K562 (cell line): ENCODE results near the gene OSTF1. TPM values are rescaled to one million over a fixed set of nuclear protein-coding genes. Genes with fewer than 3 reads are reported as not detected.

Experiments used
- ATAC-seq: fragments of 200-7000 bp; cut with Tn5 transposase; 3 replicates; pipeline ENCODE4 v1.9.1; 2020; ENCODE audit warnings: moderate library complexity
- BruUV-seq: library from RNA; stranded (reverse); fragments of 400-500 nt; replicated peaks from 2 replicates; lab custom pipeline; 2021; lab: Mats Ljungman, UMichigan
- CTCF ChIA-PET: fragments of 300-600 bp; formaldehyde crosslinking; extraction: SDS; loops from one replicate; lab custom pipeline; 2021; ENCODE audit warnings: low intra/inter-chr PET ratio; lab: Yijun Ruan, JAX
- POLR2A ChIA-PET: fragments of 300-600, 350-650 bp; sonication (Branson Sonifier 250); formaldehyde crosslinking; extraction: SDS; loops from one replicate; lab custom pipeline; 2021; ENCODE audit warnings: antibody characterized with exemption, inconsistent platforms; lab: Yijun Ruan, JAX
- DNase-seq, 4 experiments: peaks; one replicate each; pipeline versions ENCODE4 v3.0.0 to v3.0.0-alpha.2; 2011 to 2018; ENCODE audit warnings: low spot score in 3 of 4, mixed read lengths in 3 of 4; ENCODE audit errors: extremely low read depth in 1 of 4
- FAIRE-seq: peaks from 2 replicates; lab custom pipeline; 2011; peaks lifted over from hg19 to GRCh38; lab: Jason Lieb, UNC
- H2AFZ ChIP-seq: 2 replicates; pipeline ENCODE4 v1.6.0; 2011; ENCODE audit warnings: low read depth, low read length, control low read depth, inconsistent platforms
- H3K27ac ChIP-seq: fragments of 200-600 bp; 3 replicates; pipeline ENCODE4 v1.8.0; 2011; ENCODE audit warnings: low read depth, mild to moderate bottlenecking, control low read depth, inconsistent platforms, low read length, moderate library complexity, mixed read lengths; ENCODE audit errors: extremely low read depth
- H3K27me3 ChIP-seq, 2 experiments: fragments of 300-600 bp in 1 of 2; 2 replicates in 1 of 2; 3 replicates in 1 of 2; pipeline versions ENCODE4 v1.6.0 to v1.8.0; 2011; ENCODE audit warnings: inconsistent platforms in 2 of 2, low read length in 2 of 2, mild to moderate bottlenecking in 1 of 2, mixed read lengths in 1 of 2, moderate library complexity in 1 of 2; ENCODE audit not compliant: control insufficient read depth in 2 of 2, insufficient read depth in 2 of 2
- H3K36me3 ChIP-seq: fragments of 300-600 bp; 3 replicates; pipeline ENCODE4 v1.8.0; 2011; ENCODE audit warnings: mild to moderate bottlenecking, low read length, inconsistent platforms; ENCODE audit not compliant: control insufficient read depth, insufficient read depth
- H3K4me1 ChIP-seq, 2 experiments: fragments of 200-600 bp in 1 of 2; replicated peaks in 1 of 2; 2 replicates in 1 of 2; 3 replicates in 1 of 2; pipeline versions ENCODE4 v1.5.1 to v1.8.0; 2011; ENCODE audit warnings: inconsistent platforms in 2 of 2, low read length in 2 of 2, mild to moderate bottlenecking in 1 of 2, mixed read lengths in 1 of 2, moderate library complexity in 1 of 2; ENCODE audit not compliant: control insufficient read depth in 2 of 2, insufficient read depth in 2 of 2
- H3K4me2 ChIP-seq: 2 replicates; pipeline ENCODE4 v1.6.1; 2011; ENCODE audit warnings: low read length, control low read depth, inconsistent platforms, mixed read lengths; ENCODE audit not compliant: insufficient read depth
- H3K4me3 ChIP-seq: fragments of 200-600 bp; sonication (generic), shearing (Covaris generic); 2 replicates; pipeline ENCODE4 v1.5.1; 2016; ENCODE audit warnings: control low read depth, inconsistent platforms
- H3K79me2 ChIP-seq: fragments of 200-600 bp; 3 replicates; pipeline ENCODE4 v1.8.0; 2011; ENCODE audit warnings: low read length, inconsistent platforms; ENCODE audit not compliant: control insufficient read depth, insufficient read depth
- H3K9ac ChIP-seq, 2 experiments: 2 replicates each; pipeline versions ENCODE4 v1.6.0 to v1.6.1; 2011; ENCODE audit warnings: low read depth in 2 of 2, low read length in 2 of 2, control low read depth in 1 of 2, inconsistent platforms in 1 of 2, mild to moderate bottlenecking in 1 of 2, mixed read lengths in 1 of 2; ENCODE audit not compliant: insufficient read depth in 1 of 2
- H3K9me1 ChIP-seq: one replicate; pipeline ENCODE4 v1.6.0; 2011; ENCODE audit warnings: inconsistent platforms, mild to moderate bottlenecking, low read length, moderate library complexity; ENCODE audit not compliant: control insufficient read depth, insufficient read depth
- H3K9me3 ChIP-seq: replicated peaks from 2 replicates; pipeline ENCODE4 v1.5.1; 2011; ENCODE audit warnings: low read depth, low read length, inconsistent platforms; ENCODE audit not compliant: control insufficient read depth, insufficient read depth
- H4K20me1 ChIP-seq: replicated peaks from 2 replicates; pipeline ENCODE4 v1.6.1; 2011; ENCODE audit warnings: low read length, inconsistent platforms, mixed read lengths; ENCODE audit not compliant: control insufficient read depth, insufficient read depth
- CREM ChIP-seq: IDR thresholded peaks from 2 replicates; pipeline ENCODE4 v1.6.1; 2014; ENCODE audit warnings: antibody characterized with exemption, low read depth
- E2F8 ChIP-seq: fragments of 450-650 bp; IDR thresholded peaks from 2 replicates; pipeline ENCODE4 v1.7.1; 2018; ENCODE audit warnings: mild to moderate bottlenecking, low read depth; ENCODE audit not compliant: partially characterized antibody
- FOS ChIP-seq: IDR thresholded peaks from 3 replicates; pipeline ENCODE4 v1.6.1; 2011; ENCODE audit not compliant: insufficient read length; ENCODE audit errors: extremely low read depth
- FOSL1 ChIP-seq: fragments of 200-800 bp; sonication (Bioruptor generic); conservative IDR thresholded peaks from 2 replicates; pipeline ENCODE4 v1.6.1; 2016; ENCODE audit warnings: missing genetic modification characterization, missing compliant biosample characterization
- KHSRP ChIP-seq: fragments of 450-650 bp; IDR thresholded peaks from 2 replicates; pipeline ENCODE4 v1.6.1; 2017
- PHF8 ChIP-seq: fragments of 200-600 bp; sonication (generic); IDR thresholded peaks from 2 replicates; pipeline ENCODE4 v1.6.1; 2012; ENCODE audit warnings: mixed run types, mild to moderate bottlenecking, inconsistent platforms, low read length, moderate library complexity, borderline replicate concordance
- ZFP30 ChIP-seq: fragments of 250-450 bp; sonication (Bioruptor Pico); IDR thresholded peaks from 2 replicates; pipeline ENCODE4 v1.8.0; 2022; ENCODE audit warnings: moderate library complexity, mild to moderate bottlenecking, inconsistent platforms, borderline replicate concordance
- ZNF12 ChIP-seq: sonication (generic); formaldehyde crosslinking; IDR thresholded peaks from 2 replicates; pipeline ENCODE4 v1.4.0; 2020; ENCODE audit warnings: mild to moderate bottlenecking, missing genetic modification reagents
- WGBS: fragments of 100-300 bp; shearing (Covaris generic); methylation state at CpG from one replicate; pipeline ENCODE4 v1.1.6; 2016; ENCODE audit warnings: low coverage, mixed read lengths; ENCODE audit not compliant: insufficient coverage; ENCODE audit errors: missing lambda C conversion rate; 5-methylcytosine and 5-hydroxymethylcytosine counted together
- in situ Hi-C: fragments of 300-500 bp; cut with MboI; formaldehyde crosslinking; loops from 4 replicates; pipeline ENCODE4 v1.15.0; 2018; ENCODE audit warnings: inconsistent platforms, mixed read lengths
- intact Hi-C: fragments of 100-400 bp; cut with micrococcal nuclease; formaldehyde crosslinking; loops from 2 replicates; pipeline ENCODE4 v1.14.2; 2022
- polyA plus RNA-seq, 8 experiments: library from polyadenylated mRNA; depleted of rRNA in 4 of 8; stranded (reverse) in 5 of 8; unstranded in 3 of 8; fragments of >200 nt; fragmentation: Nextera tagmentation in 2 of 8; fragmentation: Illumina TruSeq in 1 of 8; extraction: Ambion mirVana in 2 of 8; extraction: Trizol in 1 of 8; gene quantifications; 2 replicates each; pipeline versions ENCODE4 v1.2.1 to v1.2.3, GENCODE V29; 2011 to 2014; ENCODE audit warnings: inconsistent platforms in 1 of 8, missing spikeins in 1 of 8
- total RNA-seq, 7 experiments: library from RNA; depleted of rRNA in 6 of 7; stranded (reverse); fragments of >200 nt in 6 of 7; fragmentation: Illumina TruSeq in 2 of 7; extraction: Trizol in 2 of 7; gene quantifications; 2 replicates each; pipeline versions ENCODE4 v1.2.1 to v1.2.3, GENCODE V29; 2011 to 2021; ENCODE audit warnings: low replicate concordance in 1 of 7
- TF ChIP-seq, protein P1 (sequence below): sonication (generic); formaldehyde crosslinking; IDR thresholded peaks from 2 replicates; pipeline ENCODE4 v1.8.1; 2023; ENCODE audit warnings: mild to moderate bottlenecking, missing genetic modification reagents

Gene OSTF1
- total and polyA plus RNA-seq, 9 of the 15 experiments (the other 6 are each of a cell fraction or from before 2014, with no cell fraction given): 15.0 to 37.3 (median 23.0) TPM

DNA sequence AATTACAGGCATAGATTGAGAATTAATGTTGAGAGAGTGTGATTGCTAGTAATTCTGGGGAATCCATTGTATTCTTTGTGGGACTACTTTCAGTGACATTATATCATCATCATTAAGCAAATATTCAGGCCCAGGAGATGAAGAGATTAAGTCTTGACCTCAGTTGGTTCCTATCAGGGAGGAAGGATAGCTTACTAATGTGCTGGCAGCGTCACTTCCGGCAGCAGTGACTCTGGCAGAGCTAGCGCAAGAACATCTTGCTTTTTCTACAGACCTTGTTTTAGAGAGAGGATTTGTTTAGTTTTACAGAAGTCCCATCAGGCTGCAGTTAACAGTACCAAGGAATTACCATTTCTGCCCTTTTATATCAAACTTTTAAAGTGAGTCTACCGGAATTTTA lies 20.3 kb downstream of the OSTF1 start:
- WGBS: 56% methylated on average over 4 of the region's 4 CpGs
- Histone ChIP-seq H3K27me3 (no peaks in the 10 kb centered on the region), H4K20me1 (no peaks in the 10 kb centered on the region), H3K27ac (no peak overlapping the region), H3K9me1 (no peaks in the 10 kb centered on the region), H3K4me1 (no peaks in the 10 kb centered on the region), H3K4me2 (no peak overlapping the region), H3K4me3 (no peak overlapping the region), H3K79me2 (no peaks in the 10 kb centered on the region), H3K9me3 (no peaks in the 10 kb centered on the region), H2AFZ (no peak overlapping the region), H3K9ac (no peak overlapping the region), H3K36me3 (no peaks in the 10 kb centered on the region)
- CTCF ChIA-PET: no interaction called here
- POLR2A ChIA-PET: interaction anchor here (0.8 kb wide), 1 partner anchor 80 kb away, joined by 3 read pairs; the partner anchor contains the start of gene CARNMT1
- ATAC-seq (no peak), DNase-seq (no peak), FAIRE-seq (peak; percentile 26)
- intact Hi-C loops (no loop called here), in situ Hi-C loops (no loop called here)
- BruUV-seq: no TSS peak
- TF ChIP-seq FOS: no peak
- no peak for TF ChIP-seq FOSL1
- no peak for TF ChIP-seq KHSRP
- TF ChIP-seq PHF8: no peak
- peak; percentile 41; the same call in 1 of the 2 replicates for TF ChIP-seq CREM
- TF ChIP-seq E2F8: no peak
- TF ChIP-seq, protein P1, sequence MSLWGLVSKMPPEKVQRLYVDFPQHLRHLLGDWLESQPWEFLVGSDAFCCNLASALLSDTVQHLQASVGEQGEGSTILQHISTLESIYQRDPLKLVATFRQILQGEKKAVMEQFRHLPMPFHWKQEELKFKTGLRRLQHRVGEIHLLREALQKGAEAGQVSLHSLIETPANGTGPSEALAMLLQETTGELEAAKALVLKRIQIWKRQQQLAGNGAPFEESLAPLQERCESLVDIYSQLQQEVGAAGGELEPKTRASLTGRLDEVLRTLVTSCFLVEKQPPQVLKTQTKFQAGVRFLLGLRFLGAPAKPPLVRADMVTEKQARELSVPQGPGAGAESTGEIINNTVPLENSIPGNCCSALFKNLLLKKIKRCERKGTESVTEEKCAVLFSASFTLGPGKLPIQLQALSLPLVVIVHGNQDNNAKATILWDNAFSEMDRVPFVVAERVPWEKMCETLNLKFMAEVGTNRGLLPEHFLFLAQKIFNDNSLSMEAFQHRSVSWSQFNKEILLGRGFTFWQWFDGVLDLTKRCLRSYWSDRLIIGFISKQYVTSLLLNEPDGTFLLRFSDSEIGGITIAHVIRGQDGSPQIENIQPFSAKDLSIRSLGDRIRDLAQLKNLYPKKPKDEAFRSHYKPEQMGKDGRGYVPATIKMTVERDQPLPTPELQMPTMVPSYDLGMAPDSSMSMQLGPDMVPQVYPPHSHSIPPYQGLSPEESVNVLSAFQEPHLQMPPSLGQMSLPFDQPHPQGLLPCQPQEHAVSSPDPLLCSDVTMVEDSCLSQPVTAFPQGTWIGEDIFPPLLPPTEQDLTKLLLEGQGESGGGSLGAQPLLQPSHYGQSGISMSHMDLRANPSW (CRISPR knock-in tag): no peak
- TF ChIP-seq ZFP30 (CRISPR knock-in tag): no peak
- TF ChIP-seq ZNF12 (CRISPR knock-in tag): no peak
